ENCODE results near the gene IL17D.

- TF ChIP-seq CTCF (IDR thresholded peaks at IDR 0.05) (no peak), POLR2A (IDR thresholded peaks at IDR 0.05) (no peak)
Measured at GRCh38 chr13:20666948-20667347, 36.6 kb upstream of the IL17D start.

Data from tibial nerve (tissue), 3 donors.